Aorta (tissue), 5 donors: ENCODE results near the gene CAPRIN1. TPM values are rescaled to one million over a fixed set of nuclear protein-coding genes. Genes with fewer than 3 reads are reported as not detected.

Source experiments
- ATAC-seq: fragments of 200-7000 bp; cut with Tn5 transposase; one replicate; pipeline ENCODE4 v1.9.1; 2022; ENCODE audit warnings: moderate library complexity; ENCODE audit not compliant: low FRiP score
- DNase-seq, 2 donors: peaks; one replicate each; pipeline ENCODE4 v3.0.0-alpha.2; 2020
- H3K27ac ChIP-seq, 2 donors: one replicate each; pipeline ENCODE4 v1.5.1; 2013; ENCODE audit warnings: low read length in 2 of 2, mild to moderate bottlenecking in 2 of 2, moderate library complexity in 2 of 2, control low read depth in 1 of 2, inconsistent platforms in 1 of 2, low read depth in 1 of 2
- H3K27me3 ChIP-seq, 2 donors: one replicate each; pipeline ENCODE4 v1.6.1; 2013; ENCODE audit warnings: control low read depth in 1 of 2, low read length in 1 of 2, mild to moderate bottlenecking in 1 of 2, moderate library complexity in 1 of 2; ENCODE audit not compliant: insufficient read depth in 2 of 2, control insufficient read depth in 1 of 2
- H3K36me3 ChIP-seq, 2 donors: one replicate each; pipeline ENCODE4 v1.6.1; 2013; ENCODE audit warnings: control low read depth in 1 of 2, low read length in 1 of 2, mild to moderate bottlenecking in 1 of 2; ENCODE audit not compliant: insufficient read depth in 2 of 2, control insufficient read depth in 1 of 2
- H3K4me1 ChIP-seq, 2 donors: one replicate each; pipeline ENCODE4 v1.6.1; 2013; ENCODE audit warnings: low read length in 2 of 2, control low read depth in 1 of 2, mild to moderate bottlenecking in 1 of 2, moderate library complexity in 1 of 2; ENCODE audit not compliant: insufficient read depth in 2 of 2, control insufficient read depth in 1 of 2
- H3K4me3 ChIP-seq, 2 donors: one replicate each; pipeline ENCODE4 v1.5.1; 2013; ENCODE audit warnings: low read length in 2 of 2, control low read depth in 1 of 2, mild to moderate bottlenecking in 1 of 2
- H3K9me3 ChIP-seq: one replicate; pipeline ENCODE4 v1.6.1; 2013; ENCODE audit warnings: mild to moderate bottlenecking, low read length; ENCODE audit not compliant: control insufficient read depth
- WGBS, 2 donors: extraction: QIAGEN DNeasy Blood & Tissue Kit; methylation state at CpG; one replicate each; pipeline ENCODE4 v1.1.7; 2013; 5-methylcytosine and 5-hydroxymethylcytosine counted together
- intact Hi-C, 2 donors: fragments of 100-400 bp; cut with DNase I; formaldehyde crosslinking; loops; one replicate each; pipeline versions ENCODE4 v1.14.2 to v1.15.0; 2022
- polyA plus RNA-seq, 2 donors: library from polyadenylated mRNA; stranded (reverse); fragments of 200-250 nt; gene quantifications; one replicate each; pipeline ENCODE4 v1.2.3, GENCODE V29; 2013
- total RNA-seq, 2 donors: library from RNA; stranded (reverse); fragmentation: NEBNext Ultra II Directional; extraction: Animal tissue kit (Norgen Biotek cat#: 25700); gene quantifications; one replicate each; pipeline ENCODE4 v1.2.1, GENCODE V29; 2021
- donor health status: healthy with polysubstance abuse.
- donor health status: Bipolar disorder and iron deficiency.
- donor health status: DM: no; HTN: no; CAD: no.
- donor health status: DM: no; HTN: no; CAD: no.
- donor health status: DM: yes; HTN: yes; CAD: no.

Gene CAPRIN1
- total and polyA plus RNA-seq, 4 donors: 58.0 to 147 (median 90.8) TPM

DNA sequence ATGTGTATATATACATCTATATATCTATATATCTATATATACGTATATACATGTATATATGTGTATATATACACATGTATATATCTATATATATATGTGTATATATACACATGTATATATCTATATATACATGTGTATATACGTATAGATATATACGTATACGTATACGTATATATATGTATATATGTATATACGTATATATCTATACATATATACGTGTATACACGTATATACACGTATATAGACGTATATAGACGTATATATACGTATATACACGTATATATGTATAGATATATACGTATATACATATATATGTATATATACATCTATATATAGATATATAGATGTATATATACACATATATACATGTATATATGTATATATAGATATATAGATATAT is 25.1 kb upstream of the CAPRIN1 start:
- intact Hi-C loops: no loop called here
- H3K36me3 ChIP-seq: no peaks in the 10 kb centered on the region
- no peak overlapping the region for H3K4me3 ChIP-seq
- DNase-seq (no peak), ATAC-seq (no peak)
- no peaks in the 10 kb centered on the region for H3K4me1 ChIP-seq
- no peaks in the 10 kb centered on the region for H3K27me3 ChIP-seq
- no peak overlapping the region for H3K27ac ChIP-seq
- no peaks in the 10 kb centered on the region for H3K9me3 ChIP-seq
- WGBS, 2 donors: 86 to 88% methylated on average over 14 of the region's 14 CpGs

DNA sequence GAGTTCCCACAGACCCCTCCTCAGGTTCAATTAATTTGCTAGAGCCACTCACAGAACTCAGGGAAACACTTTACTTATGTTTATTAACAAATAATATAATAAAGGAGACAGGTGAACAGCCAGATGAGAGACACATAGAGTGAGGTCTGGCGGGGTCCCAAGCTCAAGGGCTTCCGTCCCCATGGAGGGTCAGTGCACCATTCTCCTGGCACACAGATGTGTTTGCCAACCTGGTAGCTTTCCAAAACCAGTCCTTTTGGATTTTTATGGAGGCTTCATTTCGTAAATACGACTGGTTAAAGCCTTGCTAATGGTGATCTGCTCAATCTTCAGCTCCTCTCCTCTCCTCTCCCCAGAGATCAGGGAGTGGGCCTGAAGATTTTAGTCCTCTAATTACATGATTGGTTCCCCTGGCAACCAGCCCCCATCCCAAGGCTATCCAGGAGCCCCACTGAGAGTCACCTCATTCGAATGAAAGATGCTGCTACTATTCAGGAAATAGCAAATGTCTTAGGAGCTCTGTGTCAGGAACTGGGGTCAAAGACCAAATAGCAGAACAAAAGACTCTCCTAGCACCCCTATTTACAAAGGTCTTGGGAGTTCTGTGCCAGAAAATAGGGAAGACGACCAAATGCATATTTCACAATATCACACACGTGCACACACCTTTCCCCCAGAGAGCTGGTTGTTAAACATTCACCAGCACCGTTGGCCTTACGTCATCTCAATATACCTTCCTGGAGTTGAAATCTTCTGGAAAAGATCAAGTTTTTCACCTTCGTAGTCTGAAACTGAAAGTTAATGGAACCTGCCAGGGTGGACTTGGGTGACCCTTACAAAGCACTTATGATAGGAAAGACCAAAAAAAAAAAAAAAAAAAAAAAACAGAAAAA is 23.8 kb upstream of the CAPRIN1 start:
- Histone ChIP-seq H3K27me3 (no peaks in the 10 kb centered on the region), H3K27ac (peak overlapping the region in 1 of 2 donors; percentile 86), H3K36me3 (no peaks in the 10 kb centered on the region), H3K4me3 (peak overlapping the region in 1 of 2 donors; percentile 41), H3K4me1 (no peaks in the 10 kb centered on the region), H3K9me3 (no peaks in the 10 kb centered on the region)
- intact Hi-C loops: loop anchor here in 1 of 2 donors (2.0 kb wide), 1 partner anchor 23 kb away; the partner anchor contains the start of gene CAPRIN1
- ATAC-seq: no peak
- no peak for DNase-seq
- 26 to 34% methylated on average over 10 of the region's 10 CpGs for WGBS, 2 donors

DNA sequence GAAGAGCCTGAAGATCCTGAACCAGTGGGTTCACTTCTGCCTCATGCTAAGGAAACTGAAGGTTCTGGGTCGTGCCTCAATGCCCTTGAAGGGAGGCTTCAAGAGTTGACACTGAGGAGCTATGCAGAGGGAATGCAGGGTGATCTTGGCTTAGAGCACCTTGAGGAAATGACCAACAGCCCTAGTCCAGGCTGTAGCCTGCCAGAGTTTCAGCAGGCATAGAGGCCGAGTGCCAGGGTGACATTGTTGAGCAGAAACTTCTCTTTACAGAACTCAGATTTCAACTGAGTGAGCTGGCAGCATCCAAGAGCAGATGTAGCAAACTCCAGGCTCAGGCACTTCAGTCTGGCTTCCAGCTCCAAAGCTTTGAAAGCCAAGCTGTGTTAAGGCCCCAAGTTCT is 23.1 kb upstream of the CAPRIN1 start:
- Histone ChIP-seq H3K36me3 (no peaks in the 10 kb centered on the region), H3K27me3 (no peaks in the 10 kb centered on the region), H3K27ac (peak overlapping the region; percentile 49 to 86), H3K4me3 (peak overlapping the region in 1 of 2 donors; percentile 41), H3K9me3 (no peaks in the 10 kb centered on the region), H3K4me1 (no peaks in the 10 kb centered on the region)
- ATAC-seq: peak; percentile 41
- WGBS, 2 donors: 2 to 3% methylated on average over 2 of the region's 2 CpGs
- DNase-seq: peak in 1 of 2 donors; percentile 71
- intact Hi-C loops: loop anchor here in 1 of 2 donors (2.0 kb wide), 1 partner anchor 22 kb away; the partner anchor contains the start of gene CAPRIN1

DNA sequence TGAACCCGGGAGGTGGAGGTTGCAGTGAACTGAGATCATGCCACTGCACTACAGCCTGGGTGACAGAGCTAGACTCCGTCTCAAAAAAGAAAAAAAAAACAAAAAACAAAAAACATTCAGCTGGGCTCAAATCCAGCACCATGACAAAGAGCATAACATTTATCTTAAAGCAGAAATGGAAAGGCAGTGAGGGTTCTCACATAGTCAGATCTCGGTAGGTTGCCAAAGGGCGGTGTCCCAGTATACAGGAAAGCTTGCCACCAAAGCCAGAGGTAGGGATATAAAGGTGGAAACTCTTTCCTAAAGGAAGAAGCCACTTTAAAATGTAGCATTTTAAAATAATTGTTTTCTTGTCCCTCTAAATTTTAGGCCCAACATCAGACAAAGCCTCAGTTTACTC is 22.4 kb upstream of the CAPRIN1 start:
- Histone ChIP-seq H3K27ac (no peak overlapping the region), H3K9me3 (no peaks in the 10 kb centered on the region), H3K36me3 (no peaks in the 10 kb centered on the region), H3K4me3 (no peak overlapping the region), H3K4me1 (no peaks in the 10 kb centered on the region), H3K27me3 (no peaks in the 10 kb centered on the region)
- WGBS, 2 donors: 17 to 24% methylated on average over 4 of the region's 4 CpGs
- ATAC-seq: no peak
- no peak for DNase-seq
- intact Hi-C loops: loop anchor here in 1 of 2 donors (2.0 kb wide), 1 partner anchor 22 kb away; the partner anchor contains the start of gene CAPRIN1

DNA sequence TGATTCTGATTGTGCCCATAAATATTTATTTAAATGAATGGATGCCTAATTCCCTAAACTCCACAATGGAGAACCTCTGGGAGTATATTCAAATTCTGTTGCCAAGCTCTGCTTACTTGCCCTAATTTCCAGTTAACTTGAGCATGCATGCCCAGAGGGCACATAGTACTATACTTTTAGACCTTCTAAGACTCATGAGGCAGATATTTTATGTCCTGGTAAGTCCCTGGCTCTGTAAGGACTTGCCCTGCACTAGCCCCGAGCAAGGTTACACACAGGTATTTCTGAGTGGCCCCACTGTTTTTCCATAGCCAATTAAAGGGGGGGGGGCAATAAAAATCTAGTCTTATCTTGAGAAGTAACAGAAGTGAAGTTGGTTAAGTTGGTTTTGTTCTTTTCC is 21.1 kb upstream of the CAPRIN1 start:
- intact Hi-C loops: no loop called here
- no peak for ATAC-seq
- Histone ChIP-seq H3K27me3 (no peaks in the 10 kb centered on the region), H3K9me3 (no peaks in the 10 kb centered on the region), H3K27ac (no peak overlapping the region), H3K4me3 (no peak overlapping the region), H3K36me3 (no peaks in the 10 kb centered on the region), H3K4me1 (no peaks in the 10 kb centered on the region)
- no peak for DNase-seq
- 9 to 13% methylated on average over 1 of the region's 1 CpG for WGBS, 2 donors

DNA sequence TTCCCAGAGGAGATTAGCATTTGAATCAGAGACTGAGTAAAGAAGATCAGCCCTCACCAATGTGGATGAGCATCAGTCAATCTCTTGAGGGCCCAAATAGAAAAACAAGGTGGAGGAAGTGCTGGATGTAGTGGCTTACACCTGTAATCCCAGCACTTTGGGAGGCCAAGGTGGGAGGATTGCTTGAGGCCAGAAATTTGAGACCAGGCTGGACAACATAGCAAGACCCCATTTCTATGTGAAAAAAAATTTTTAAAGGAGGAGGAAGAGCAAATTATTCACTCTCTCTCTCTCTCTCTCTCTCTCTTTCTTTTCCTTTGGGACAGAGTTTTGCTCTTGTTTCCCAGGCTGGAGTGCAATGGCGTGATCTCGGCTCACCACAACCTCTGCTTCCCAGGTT is 18.1 kb upstream of the CAPRIN1 start:
- Histone ChIP-seq H3K27me3 (no peaks in the 10 kb centered on the region), H3K4me3 (no peak overlapping the region), H3K27ac (no peak overlapping the region), H3K9me3 (no peaks in the 10 kb centered on the region), H3K36me3 (no peaks in the 10 kb centered on the region), H3K4me1 (no peaks in the 10 kb centered on the region)
- WGBS, 2 donors: 96 to 98% methylated on average over 2 of the region's 2 CpGs
- intact Hi-C loops: no loop called here
- DNase-seq (no peak), ATAC-seq (no peak)

DNA sequence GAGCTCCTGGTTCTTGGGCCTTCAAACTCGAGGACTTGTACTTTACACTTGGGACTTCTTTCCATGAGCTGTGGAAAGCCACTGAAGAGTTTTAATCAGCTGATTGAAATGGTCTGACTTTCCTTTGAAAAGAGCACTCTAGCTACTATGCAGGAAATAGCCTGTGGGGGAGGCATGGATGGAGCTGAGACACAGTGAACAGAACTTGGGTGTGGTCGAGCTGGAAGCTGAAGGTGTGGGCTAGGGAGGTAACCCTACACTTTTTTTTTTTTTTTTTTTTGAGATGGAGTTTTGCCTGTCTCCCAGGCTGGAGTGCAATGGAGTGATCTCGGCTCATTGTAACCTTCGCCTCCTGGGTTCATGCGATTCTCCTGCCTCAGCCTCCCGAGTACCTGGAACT is 17.5 kb upstream of the CAPRIN1 start:
- Histone ChIP-seq H3K27ac (no peak overlapping the region), H3K4me3 (no peak overlapping the region), H3K4me1 (no peaks in the 10 kb centered on the region), H3K36me3 (no peaks in the 10 kb centered on the region), H3K27me3 (no peaks in the 10 kb centered on the region), H3K9me3 (no peaks in the 10 kb centered on the region)
- intact Hi-C loops: no loop called here
- WGBS, 2 donors: 89 to 91% methylated on average over 6 of the region's 6 CpGs
- no peak for DNase-seq
- no peak for ATAC-seq

DNA sequence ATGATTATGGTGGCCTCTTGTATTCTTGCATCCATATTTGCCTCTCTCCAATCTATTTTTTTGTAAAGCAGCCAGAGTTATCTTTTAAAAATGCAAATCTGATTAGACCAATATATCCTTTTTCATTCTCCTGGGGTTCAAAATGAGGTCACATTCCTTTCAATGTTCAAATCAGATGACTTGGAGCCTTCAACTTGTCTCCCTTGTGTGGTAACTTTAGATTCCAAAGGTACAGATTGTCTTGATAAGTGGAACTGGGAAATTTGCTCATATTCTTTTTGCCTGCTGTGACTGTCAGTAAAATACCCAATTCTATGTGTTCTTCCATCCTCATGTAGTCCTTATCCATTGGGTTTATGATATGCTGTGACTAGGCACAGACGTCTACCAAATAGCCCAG is 15.1 kb upstream of the CAPRIN1 start:
- H3K4me1 ChIP-seq: no peaks in the 10 kb centered on the region
- H3K9me3 ChIP-seq: no peaks in the 10 kb centered on the region
- H3K27me3 ChIP-seq: no peaks in the 10 kb centered on the region
- DNase-seq: no peak
- WGBS, 2 donors: 94 to 100% methylated on average over 1 of the region's 1 CpG
- H3K4me3 ChIP-seq: no peak overlapping the region
- no peak overlapping the region for H3K27ac ChIP-seq
- ATAC-seq: no peak
- intact Hi-C loops: no loop called here
- no peaks in the 10 kb centered on the region for H3K36me3 ChIP-seq

DNA sequence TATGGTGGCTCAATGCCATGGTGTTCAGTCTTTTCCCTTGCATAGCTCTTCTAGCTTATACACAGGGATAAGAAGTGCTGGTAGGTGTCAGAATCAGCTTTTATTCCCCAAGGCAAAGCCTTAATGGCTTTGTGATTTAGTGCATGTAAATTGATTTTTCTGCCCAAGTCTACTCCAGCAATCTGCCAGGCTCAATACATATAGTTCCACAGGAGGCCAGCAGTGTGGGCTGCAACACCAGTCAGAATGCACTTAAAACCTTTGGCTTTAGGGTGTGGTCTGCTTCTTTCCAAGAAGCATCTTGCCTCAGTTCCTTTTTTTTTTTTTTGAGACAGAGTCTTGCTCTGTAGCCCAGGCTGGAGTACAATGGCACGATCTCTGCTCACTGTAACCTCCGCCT is 14.5 kb upstream of the CAPRIN1 start:
- H3K36me3 ChIP-seq: no peaks in the 10 kb centered on the region
- no peak overlapping the region for H3K27ac ChIP-seq
- H3K27me3 ChIP-seq: no peaks in the 10 kb centered on the region
- no peaks in the 10 kb centered on the region for H3K9me3 ChIP-seq
- intact Hi-C loops: no loop called here
- H3K4me1 ChIP-seq: no peaks in the 10 kb centered on the region
- WGBS, 2 donors: 97% methylated on average over 2 of the region's 2 CpGs
- H3K4me3 ChIP-seq: no peak overlapping the region
- ATAC-seq (no peak), DNase-seq (no peak)
